ENCODE data around the gene EOLA1. TPM values are rescaled to one million over a fixed set of nuclear protein-coding genes. Genes with fewer than 3 reads are reported as not detected.
"Not testable (repeated sequence)": the region's sequence is repeated elsewhere in the genome, so short reads cannot be mapped to it uniquely, and the experiment has no call there.

Gene EOLA1
- total RNA-seq, 4 donors from 2014 or later, result 12.9 to 20.1 (median 17.5) TPM

GRCh38 chrX:149522916-149523315 lies 17.9 kb upstream of the EOLA1 start:
- Histone ChIP-seq H3K9me3 (no peaks in the 10 kb centered on the region), H3K36me3 (no peaks in the 10 kb centered on the region), H3K4me1 (no peaks in the 10 kb centered on the region), H3K27ac (no peak overlapping the region), H3K27me3 (no peaks in the 10 kb centered on the region), H3K4me3 (replicated peaks in 1 of 3) (no peak overlapping the region)
- 96% methylated on average over 2 of the region's 2 CpGs; no CpG with 5 or more reads in 1 of the 2 donors for WGBS, 2 donors
- intact Hi-C loops (cut with DNase I), result no loop called here
- DNase-seq, result no peak
- TF ChIP-seq, protein P1, sequence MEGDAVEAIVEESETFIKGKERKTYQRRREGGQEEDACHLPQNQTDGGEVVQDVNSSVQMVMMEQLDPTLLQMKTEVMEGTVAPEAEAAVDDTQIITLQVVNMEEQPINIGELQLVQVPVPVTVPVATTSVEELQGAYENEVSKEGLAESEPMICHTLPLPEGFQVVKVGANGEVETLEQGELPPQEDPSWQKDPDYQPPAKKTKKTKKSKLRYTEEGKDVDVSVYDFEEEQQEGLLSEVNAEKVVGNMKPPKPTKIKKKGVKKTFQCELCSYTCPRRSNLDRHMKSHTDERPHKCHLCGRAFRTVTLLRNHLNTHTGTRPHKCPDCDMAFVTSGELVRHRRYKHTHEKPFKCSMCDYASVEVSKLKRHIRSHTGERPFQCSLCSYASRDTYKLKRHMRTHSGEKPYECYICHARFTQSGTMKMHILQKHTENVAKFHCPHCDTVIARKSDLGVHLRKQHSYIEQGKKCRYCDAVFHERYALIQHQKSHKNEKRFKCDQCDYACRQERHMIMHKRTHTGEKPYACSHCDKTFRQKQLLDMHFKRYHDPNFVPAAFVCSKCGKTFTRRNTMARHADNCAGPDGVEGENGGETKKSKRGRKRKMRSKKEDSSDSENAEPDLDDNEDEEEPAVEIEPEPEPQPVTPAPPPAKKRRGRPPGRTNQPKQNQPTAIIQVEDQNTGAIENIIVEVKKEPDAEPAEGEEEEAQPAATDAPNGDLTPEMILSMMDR (IDR thresholded peaks at IDR 0.05), result no peak
- TF ChIP-seq POLR2A (IDR thresholded peaks at IDR 0.05), result no peak

GRCh38 chrX:149525389-149525788 lies 15.4 kb upstream of the EOLA1 start:
- H3K36me3 ChIP-seq; H3K4me3 ChIP-seq (replicated peaks in 1 of 3); H3K27me3 ChIP-seq; H3K27ac ChIP-seq; H3K4me1 ChIP-seq; H3K9me3 ChIP-seq; intact Hi-C loops (cut with DNase I): not testable (repeated sequence)
- WGBS, 2 donors, result no CpG with 5 or more reads among the region's 10 CpGs
- DNase-seq, result peak in 1 of 2 donors; percentile 3

GRCh38 chrX:149525903-149526302 lies 14.9 kb upstream of the EOLA1 start:
- H3K9me3 ChIP-seq; H3K4me1 ChIP-seq; H3K36me3 ChIP-seq; intact Hi-C loops (cut with DNase I); H3K27me3 ChIP-seq; DNase-seq; H3K27ac ChIP-seq; H3K4me3 ChIP-seq (replicated peaks in 1 of 3): not testable (repeated sequence)
- WGBS, 2 donors, result no CpG with 5 or more reads among the region's 5 CpGs

- intact Hi-C loops (cut with DNase I); H3K4me1 ChIP-seq; H3K27me3 ChIP-seq; DNase-seq; H3K9me3 ChIP-seq; H3K4me3 ChIP-seq (replicated peaks in 1 of 3); H3K27ac ChIP-seq; H3K36me3 ChIP-seq: not testable (repeated sequence)
- 100% methylated on average over 1 of the region's 13 CpGs; no CpG with 5 or more reads in 1 of the 2 donors for WGBS, 2 donors
These were observed 14.3 kb upstream of the EOLA1 start for GRCh38 chrX:149526318-149527033.

GRCh38 chrX:149527705-149528104 lies 13.1 kb upstream of the EOLA1 start:
- TF ChIP-seq, protein P1 (IDR thresholded peaks at IDR 0.05), result peak in 3 of 6 experiments; percentile 41 to 46 (median 42)
- no peak for TF ChIP-seq POLR2A (IDR thresholded peaks at IDR 0.05)
- Histone ChIP-seq H3K27ac (no peak overlapping the region), H3K4me1 (no peaks in the 10 kb centered on the region), H3K36me3 (no peaks in the 10 kb centered on the region), H3K9me3 (no peaks in the 10 kb centered on the region), H3K4me3 (replicated peaks in 1 of 3) (no peak overlapping the region), H3K27me3 (no peaks in the 10 kb centered on the region)
- peak in 1 of 2 donors; percentile 6 for DNase-seq
- 57 to 92% methylated on average over 1 of the region's 1 CpG for WGBS, 2 donors
- intact Hi-C loops (cut with DNase I), result no loop called here

- WGBS, 2 donors, result 80 to 86% methylated on average over 1 of the region's 1 CpG
- no peak for TF ChIP-seq POLR2A (IDR thresholded peaks at IDR 0.05)
- TF ChIP-seq, protein P1 (IDR thresholded peaks at IDR 0.05), result no peak
- DNase-seq, result no peak
- Histone ChIP-seq H3K36me3 (no peaks in the 10 kb centered on the region), H3K27me3 (no peaks in the 10 kb centered on the region), H3K27ac (no peak overlapping the region), H3K9me3 (no peaks in the 10 kb centered on the region), H3K4me1 (no peaks in the 10 kb centered on the region), H3K4me3 (replicated peaks in 1 of 3) (no peak overlapping the region)
- intact Hi-C loops (cut with DNase I), result no loop called here
These were observed 12.4 kb upstream of the EOLA1 start for GRCh38 chrX:149528381-149528780.
